22Rv1 (cell line): ENCODE measurements around the gene FIZ1.
A peak's percentile ranks its signal among the peaks of the same experiment; 100 is the strongest.

ENCODE experiments used
- H3K27ac ChIP-seq: fragments of 450-650 bp; 2 replicates; pipeline ENCODE4 v1.5.1; 2017
- ZFX ChIP-seq: fragments of 450-650 bp; IDR thresholded peaks from 2 replicates; pipeline ENCODE4 v1.6.1; 2017; ENCODE audit warnings: antibody characterized with exemption, borderline replicate concordance
- TF ChIP-seq, protein P1 (sequence below): fragments of 450-650 bp; IDR thresholded peaks from 2 replicates; pipeline ENCODE4 v1.5.1; 2017; ENCODE audit warnings: mild to moderate bottlenecking

The FIZ1 gene

GRCh38 chr19:55622242-55622969 is 23.1 kb upstream of the FIZ1 start:
- H3K27ac ChIP-seq, result no peak overlapping the region
- TF ChIP-seq, protein P1, sequence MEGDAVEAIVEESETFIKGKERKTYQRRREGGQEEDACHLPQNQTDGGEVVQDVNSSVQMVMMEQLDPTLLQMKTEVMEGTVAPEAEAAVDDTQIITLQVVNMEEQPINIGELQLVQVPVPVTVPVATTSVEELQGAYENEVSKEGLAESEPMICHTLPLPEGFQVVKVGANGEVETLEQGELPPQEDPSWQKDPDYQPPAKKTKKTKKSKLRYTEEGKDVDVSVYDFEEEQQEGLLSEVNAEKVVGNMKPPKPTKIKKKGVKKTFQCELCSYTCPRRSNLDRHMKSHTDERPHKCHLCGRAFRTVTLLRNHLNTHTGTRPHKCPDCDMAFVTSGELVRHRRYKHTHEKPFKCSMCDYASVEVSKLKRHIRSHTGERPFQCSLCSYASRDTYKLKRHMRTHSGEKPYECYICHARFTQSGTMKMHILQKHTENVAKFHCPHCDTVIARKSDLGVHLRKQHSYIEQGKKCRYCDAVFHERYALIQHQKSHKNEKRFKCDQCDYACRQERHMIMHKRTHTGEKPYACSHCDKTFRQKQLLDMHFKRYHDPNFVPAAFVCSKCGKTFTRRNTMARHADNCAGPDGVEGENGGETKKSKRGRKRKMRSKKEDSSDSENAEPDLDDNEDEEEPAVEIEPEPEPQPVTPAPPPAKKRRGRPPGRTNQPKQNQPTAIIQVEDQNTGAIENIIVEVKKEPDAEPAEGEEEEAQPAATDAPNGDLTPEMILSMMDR, result no peak
- no peak for TF ChIP-seq ZFX

DNA sequence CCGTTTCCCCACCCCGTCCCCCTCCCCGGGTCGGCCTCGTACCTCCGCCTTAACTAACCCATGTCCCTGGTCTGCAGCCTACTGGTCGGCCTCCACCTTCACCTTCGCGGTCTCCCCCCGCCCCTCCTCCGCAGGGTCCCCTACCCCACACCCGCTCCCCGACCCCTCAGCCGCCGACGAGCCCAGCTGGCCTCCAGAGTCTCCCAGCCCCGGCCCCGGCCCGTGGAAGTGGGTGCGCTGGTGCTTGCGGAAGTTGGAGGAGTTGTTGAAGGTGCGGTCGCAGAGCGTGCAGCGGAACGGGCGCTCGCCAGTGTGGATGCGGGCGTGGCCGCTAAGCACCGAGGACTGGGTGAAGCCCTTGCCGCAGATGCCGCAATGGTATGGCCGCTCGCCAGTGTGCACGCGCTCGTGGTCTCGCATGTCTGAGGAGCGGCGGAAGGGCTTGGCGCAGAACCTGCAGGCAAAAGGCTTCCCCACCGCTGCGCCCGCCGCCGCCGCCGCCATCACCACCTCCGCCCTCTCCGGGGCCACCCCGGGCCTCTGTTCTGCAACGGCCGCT is 22.4 kb upstream of the FIZ1 start:
- no peak for TF ChIP-seq ZFX
- TF ChIP-seq, protein P1, result no peak
- H3K27ac ChIP-seq, result no peak overlapping the region

GRCh38 chr19:55621205-55621672 is 21.9 kb upstream of the FIZ1 start:
- no peak overlapping the region for H3K27ac ChIP-seq
- TF ChIP-seq, protein P1, result no peak
- no peak for TF ChIP-seq ZFX

DNA sequence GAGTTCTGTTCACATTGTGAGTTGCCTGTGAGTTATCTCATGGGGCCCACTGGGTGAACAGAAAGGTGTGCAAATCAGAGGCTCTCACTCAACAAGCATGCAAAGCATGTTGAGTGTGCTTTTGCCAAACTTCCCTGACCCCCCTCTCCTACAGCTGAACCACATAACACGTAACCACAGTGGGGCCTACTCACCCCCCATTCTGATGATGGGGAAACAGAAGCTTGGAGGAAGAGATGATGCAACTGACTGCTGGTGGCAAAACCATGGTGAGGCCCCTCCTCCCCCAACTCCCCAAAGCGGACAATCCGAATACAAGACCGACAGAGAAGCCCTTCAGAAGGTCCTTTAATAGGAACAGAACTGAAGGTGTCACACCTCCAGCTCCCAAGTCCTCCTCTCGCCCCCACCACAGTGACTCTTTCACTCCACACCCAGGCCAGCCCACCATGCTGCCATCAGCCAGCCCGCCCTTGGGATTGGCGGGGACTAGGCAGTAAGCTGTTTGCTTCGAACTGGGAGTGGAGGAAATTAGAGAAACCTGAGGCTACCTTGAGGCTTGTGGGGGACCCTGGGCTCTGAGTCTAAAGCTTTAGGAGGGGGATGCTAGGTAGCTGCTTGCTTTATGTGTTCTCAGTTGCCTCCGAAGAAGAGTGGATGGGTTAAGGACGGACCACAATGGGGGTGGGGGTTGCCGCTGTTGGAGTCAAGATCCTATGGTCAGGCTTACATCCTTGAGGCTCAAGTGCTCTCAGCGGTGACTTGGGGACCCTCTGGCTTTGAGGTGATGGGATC is 21.3 kb upstream of the FIZ1 start:
- TF ChIP-seq, protein P1, result no peak
- TF ChIP-seq ZFX, result no peak
- no peak overlapping the region for H3K27ac ChIP-seq

GRCh38 chr19:55619286-55619685 is 20.0 kb upstream of the FIZ1 start:
- no peak for TF ChIP-seq ZFX
- TF ChIP-seq, protein P1, result no peak
- H3K27ac ChIP-seq, result peak overlapping the region; percentile 33

GRCh38 chr19:55618426-55618825 is 19.1 kb upstream of the FIZ1 start:
- TF ChIP-seq, protein P1, result no peak
- no peak for TF ChIP-seq ZFX
- peak overlapping the region; percentile 33 for H3K27ac ChIP-seq
